ENCODE data around the gene WDR1.

WDR1 gene

DNA sequence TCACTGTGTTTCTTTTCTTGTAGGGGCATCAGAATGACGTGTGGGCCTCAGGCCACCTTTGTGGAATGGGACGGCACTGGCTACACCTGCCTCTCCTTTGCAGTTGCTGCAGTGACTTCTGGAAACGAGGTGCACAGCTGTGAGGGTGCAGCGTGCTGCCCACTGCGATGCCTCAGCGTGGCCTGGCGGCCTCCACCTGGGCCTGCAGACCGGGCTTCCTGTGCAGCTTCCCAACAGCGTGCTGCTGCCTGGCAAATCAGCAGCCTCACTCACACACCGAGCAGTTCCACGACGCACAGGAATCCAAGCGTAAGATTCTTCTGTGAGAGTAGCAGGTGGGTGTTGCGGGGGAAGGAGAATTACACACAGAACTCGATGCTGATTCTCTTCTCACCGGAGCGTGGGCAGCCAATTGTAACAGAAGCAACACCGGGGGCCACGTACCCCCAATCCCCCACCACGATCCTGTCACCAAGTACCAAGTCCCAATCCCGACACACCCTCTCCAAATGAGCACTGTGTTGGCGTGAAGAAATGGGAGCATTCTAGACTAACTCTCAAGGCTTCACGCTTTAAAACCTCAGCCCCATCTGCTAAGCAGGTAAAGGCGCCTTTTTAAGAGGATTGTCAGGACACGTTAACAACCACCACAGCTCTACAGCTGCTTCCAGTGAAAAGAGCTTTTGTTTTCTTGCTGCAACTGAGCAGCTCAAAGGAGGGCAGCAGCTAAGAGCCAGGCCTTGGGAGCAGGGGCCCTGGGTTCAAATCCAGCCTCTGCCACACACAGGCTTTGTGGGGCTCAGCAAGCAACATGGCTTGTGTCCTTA lies 16.9 kb downstream of the WDR1 start:
- Histone ChIP-seq H3F3A (ENCODE audit: insufficient read depth, low read length) (no peaks in the 10 kb centered on the region), H3K9me2 (ENCODE audit: low read depth, low read length) (no peaks in the 10 kb centered on the region), H3K4me3 (ENCODE audit: low read depth, low read length, poor library complexity, severe bottlenecking) (no peak overlapping the region), H3K4me1 (ENCODE audit: insufficient read depth, low read length, severe bottlenecking) (no peaks in the 10 kb centered on the region), H3K27me3 (ENCODE audit: insufficient read depth, low read length) (no peaks in the 10 kb centered on the region), H3K36me3 (ENCODE audit: insufficient read depth, low read length) (peaks cover 34% of the 10 kb centered on the region; the same call in 1 of the 2 replicates), H4K20me1 (ENCODE audit: insufficient read depth, low read length) (no peaks in the 10 kb centered on the region), H3K9me3 (ENCODE audit: low read length) (no peaks in the 10 kb centered on the region), H2AFZ (ENCODE audit: low read length) (no peak overlapping the region), H3K27ac (ENCODE audit: low read depth, low read length, poor library complexity, severe bottlenecking) (no peak overlapping the region), H3K9ac (ENCODE audit: low read length) (no peak overlapping the region), H3K79me2 (ENCODE audit: insufficient read depth, low read length) (0 out of 2 replicates have a peak, but pooled peaks cover under 1% of the 10 kb centered on the region), H3K4me2 (ENCODE audit: low read length) (no peak overlapping the region)
- TF ChIP-seq EZH2 (IDR thresholded peaks at IDR 0.05; ENCODE audit: borderline replicate concordance, low read length): no peak
- TF ChIP-seq CTCF (IDR thresholded peaks at IDR 0.05; ENCODE audit: low read length): no peak

DNA sequence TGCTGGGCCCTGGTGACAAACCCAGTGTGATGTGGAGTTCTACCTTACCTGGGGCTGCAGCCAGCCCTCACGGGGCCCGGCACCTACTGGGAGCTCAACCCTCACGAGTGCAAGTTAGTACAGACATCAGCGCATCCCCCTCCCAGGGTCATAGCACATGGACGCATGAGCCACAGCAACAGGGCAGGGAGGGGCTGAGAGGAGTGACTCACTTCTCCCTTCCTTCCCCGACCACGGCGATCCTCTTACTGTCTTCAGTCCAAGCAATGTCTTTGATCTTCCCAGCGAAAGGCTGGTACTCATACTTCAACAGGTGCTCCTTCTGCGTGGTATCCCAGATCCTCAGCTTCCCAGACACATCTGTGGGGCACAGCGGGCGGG lies 17.8 kb downstream of the WDR1 start:
- no peak overlapping the region for H3K4me2 ChIP-seq (ENCODE audit: low read length)
- no peaks in the 10 kb centered on the region for H3F3A ChIP-seq (ENCODE audit: insufficient read depth, low read length)
- no peaks in the 10 kb centered on the region for H3K27me3 ChIP-seq (ENCODE audit: insufficient read depth, low read length)
- no peak overlapping the region for H3K4me3 ChIP-seq (ENCODE audit: low read depth, low read length, poor library complexity, severe bottlenecking)
- peaks cover 38% of the 10 kb centered on the region for H3K36me3 ChIP-seq (ENCODE audit: insufficient read depth, low read length)
- no peak overlapping the region for H2AFZ ChIP-seq (ENCODE audit: low read length)
- H4K20me1 ChIP-seq (ENCODE audit: insufficient read depth, low read length): no peaks in the 10 kb centered on the region
- no peak overlapping the region for H3K9ac ChIP-seq (ENCODE audit: low read length)
- no peaks in the 10 kb centered on the region for H3K79me2 ChIP-seq (ENCODE audit: insufficient read depth, low read length)
- no peak overlapping the region for H3K27ac ChIP-seq (ENCODE audit: low read depth, low read length, poor library complexity, severe bottlenecking)
- no peaks in the 10 kb centered on the region for H3K9me2 ChIP-seq (ENCODE audit: low read depth, low read length)
- TF ChIP-seq EZH2 (IDR thresholded peaks at IDR 0.05; ENCODE audit: borderline replicate concordance, low read length): no peak
- TF ChIP-seq CTCF (IDR thresholded peaks at IDR 0.05; ENCODE audit: low read length): no peak
- no peaks in the 10 kb centered on the region for H3K9me3 ChIP-seq (ENCODE audit: low read length)
- H3K4me1 ChIP-seq (ENCODE audit: insufficient read depth, low read length, severe bottlenecking): no peaks in the 10 kb centered on the region

- peaks cover 44% of the 10 kb centered on the region for H3K36me3 ChIP-seq (ENCODE audit: insufficient read depth, low read length)
- TF ChIP-seq EZH2 (IDR thresholded peaks at IDR 0.05; ENCODE audit: borderline replicate concordance, low read length) (no peak), CTCF (IDR thresholded peaks at IDR 0.05; ENCODE audit: low read length) (no peak)
- no peak overlapping the region for H3K9ac ChIP-seq (ENCODE audit: low read length)
- H2AFZ ChIP-seq (ENCODE audit: low read length): no peak overlapping the region
- H3F3A ChIP-seq (ENCODE audit: insufficient read depth, low read length): no peaks in the 10 kb centered on the region
- no peak overlapping the region for H3K4me2 ChIP-seq (ENCODE audit: low read length)
- no peaks in the 10 kb centered on the region for H3K4me1 ChIP-seq (ENCODE audit: insufficient read depth, low read length, severe bottlenecking)
- H3K27ac ChIP-seq (ENCODE audit: low read depth, low read length, poor library complexity, severe bottlenecking): no peak overlapping the region
- H3K79me2 ChIP-seq (ENCODE audit: insufficient read depth, low read length): no peaks in the 10 kb centered on the region
- H4K20me1 ChIP-seq (ENCODE audit: insufficient read depth, low read length): no peaks in the 10 kb centered on the region
- H3K4me3 ChIP-seq (ENCODE audit: low read depth, low read length, poor library complexity, severe bottlenecking): no peak overlapping the region
- H3K9me2 ChIP-seq (ENCODE audit: low read depth, low read length): no peaks in the 10 kb centered on the region
- H3K9me3 ChIP-seq (ENCODE audit: low read length): no peaks in the 10 kb centered on the region
- H3K27me3 ChIP-seq (ENCODE audit: insufficient read depth, low read length): no peaks in the 10 kb centered on the region
Measured at GRCh38 chr4:10097906-10098779, 18.5 kb downstream of the WDR1 start.

Measured in OCI-LY1 (cell line).